ENCODE measurements around the gene ICAM5. TPM values are rescaled to one million over a fixed set of nuclear protein-coding genes. Genes with fewer than 3 reads are reported as not detected.

ICAM5 gene
- total RNA-seq, 1 experiment from 2014 or later, result 2.0 TPM

- Histone ChIP-seq H2AFZ (ENCODE audit: low read length) (no peak overlapping the region), H3F3A (ENCODE audit: low read length, unreplicated experiment) (no peaks in the 10 kb centered on the region), H3K9ac (ENCODE audit: low read length) (no peak overlapping the region), H3K4me1 (ENCODE audit: insufficient read depth, low read length) (peaks cover 8% of the 10 kb centered on the region; the same call in 1 of the 2 replicates), H3K36me3 (ENCODE audit: low read depth, low read length) (peaks cover 39% of the 10 kb centered on the region), H3K79me2 (ENCODE audit: low read length) (peaks cover 27% of the 10 kb centered on the region), H3K9me2 (replicated peaks; ENCODE audit: low read length) (no peaks in the 10 kb centered on the region), H3K27ac (ENCODE audit: low read length) (no peak overlapping the region), H3K27me3 (ENCODE audit: low read length) (no peaks in the 10 kb centered on the region), H4K20me1 (ENCODE audit: low read length) (no peaks in the 10 kb centered on the region), H3K9me3 (ENCODE audit: low read length) (no peaks in the 10 kb centered on the region), H3K4me3 (ENCODE audit: low read length) (no peak overlapping the region), H3K4me2 (ENCODE audit: low read length) (no peak overlapping the region)
- ChIA-PET CTCF (no interaction called here), POLR2A (ENCODE audit: unreplicated experiment) (no interaction called here)
- TF ChIP-seq EZH2 (IDR thresholded peaks at IDR 0.05; ENCODE audit: low read length, unreplicated experiment), result no peak
- no peak for TF ChIP-seq EZH2phosphoT487 (IDR thresholded peaks at IDR 0.05; ENCODE audit: borderline replicate concordance, low read length)
- no peak for TF ChIP-seq CTCF (conservative IDR thresholded peaks at IDR 0.05; ENCODE audit: low read depth, low read length)
- intact Hi-C loops (cut with micrococcal nuclease), result loop anchor here (5.0 kb wide), 1 partner anchor 227 kb away; no protein-coding TSS in a partner anchor
- DNase-seq (no peak), ATAC-seq (no peak)
- no TSS peak for BruUV-seq (replicated peaks)
Observed at GRCh38 chr19:10254244-10254643, 35.5 kb upstream of the ICAM5 start.

GRCh38 chr19:10255358-10255757, 34.4 kb upstream of the ICAM5 start:
- ChIA-PET CTCF (no interaction called here), POLR2A (ENCODE audit: unreplicated experiment) (no interaction called here)
- intact Hi-C loops (cut with micrococcal nuclease), result no loop called here

More at GRCh38 chr19:10255358-10255757, 34.4 kb upstream of the ICAM5 start:
- no peak overlapping the region for H3K27ac ChIP-seq (ENCODE audit: low read length)
- ATAC-seq (no peak), DNase-seq (no peak)
- no peaks in the 10 kb centered on the region for H3K9me3 ChIP-seq (ENCODE audit: low read length)
- H3K27me3 ChIP-seq (ENCODE audit: low read length), result no peaks in the 10 kb centered on the region
- H3F3A ChIP-seq (ENCODE audit: low read length, unreplicated experiment), result peaks cover 4% of the 10 kb centered on the region
- H4K20me1 ChIP-seq (ENCODE audit: low read length), result no peaks in the 10 kb centered on the region
- peaks cover 27% of the 10 kb centered on the region for H3K79me2 ChIP-seq (ENCODE audit: low read length)
- no peak overlapping the region for H3K9ac ChIP-seq (ENCODE audit: low read length)
- no peak overlapping the region for H3K4me3 ChIP-seq (ENCODE audit: low read length)
- TF ChIP-seq EZH2 (IDR thresholded peaks at IDR 0.05; ENCODE audit: low read length, unreplicated experiment) (no peak), CTCF (conservative IDR thresholded peaks at IDR 0.05; ENCODE audit: low read depth, low read length) (no peak), EZH2phosphoT487 (IDR thresholded peaks at IDR 0.05; ENCODE audit: borderline replicate concordance, low read length) (no peak)
- no peaks in the 10 kb centered on the region for H3K9me2 ChIP-seq (replicated peaks; ENCODE audit: low read length)
- H2AFZ ChIP-seq (ENCODE audit: low read length), result no peak overlapping the region
- H3K4me1 ChIP-seq (ENCODE audit: insufficient read depth, low read length), result peaks cover 17% of the 10 kb centered on the region
- no peak overlapping the region for H3K4me2 ChIP-seq (ENCODE audit: low read length)
- H3K36me3 ChIP-seq (ENCODE audit: low read depth, low read length), result peaks cover 42% of the 10 kb centered on the region
- BruUV-seq (replicated peaks), result no TSS peak

Measured in PC-3 (cell line).